ENCODE results near the gene SELE.

SELE gene

DNA sequence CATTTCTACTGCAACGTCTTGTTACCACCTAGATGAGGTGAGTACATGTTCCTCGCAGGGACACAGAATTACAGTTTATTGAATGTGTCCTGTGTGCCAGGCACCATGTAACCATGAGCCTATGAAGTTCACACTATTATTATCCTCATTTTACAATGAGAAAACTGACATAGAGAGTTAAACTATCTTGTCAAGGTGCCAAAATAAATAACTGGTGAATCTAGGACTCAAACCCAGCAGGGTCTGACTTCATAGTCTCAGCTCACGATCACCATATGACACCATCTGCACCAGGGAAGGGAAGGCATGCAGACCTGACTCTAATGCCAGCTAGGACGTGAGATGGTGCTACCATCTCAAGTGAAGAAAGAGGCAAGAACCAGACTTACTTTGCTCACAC, 2.4 kb downstream of the SELE start:
- no peaks in the 10 kb centered on the region for H3K4me1 ChIP-seq (ENCODE audit: control insufficient read depth, low read length)
- no peak overlapping the region for H3K4me2 ChIP-seq (ENCODE audit: low read length)
- no peaks in the 10 kb centered on the region for H3K79me2 ChIP-seq (ENCODE audit: control insufficient read depth, low read length)
- H3K4me3 ChIP-seq (ENCODE audit: low read length), result no peak overlapping the region
- no peaks in the 10 kb centered on the region for H4K20me1 ChIP-seq (ENCODE audit: control insufficient read depth, insufficient read depth, low read depth, low read length)
- no peak for TF ChIP-seq CTCF (IDR thresholded peaks at IDR 0.05; ENCODE audit: low read depth, low read length, poor library complexity, severe bottlenecking)
- TF ChIP-seq EZH2phosphoT487 (IDR thresholded peaks at IDR 0.05; ENCODE audit: borderline replicate concordance, low read length), result no peak
- H3F3A ChIP-seq (ENCODE audit: control insufficient read depth, insufficient read depth), result no peaks in the 10 kb centered on the region
- no peaks in the 10 kb centered on the region for H3K9me2 ChIP-seq (replicated peaks; ENCODE audit: control insufficient read depth, low read length)
- no peak overlapping the region for H3K27ac ChIP-seq (ENCODE audit: low read depth, low read length)
- H3K36me3 ChIP-seq (ENCODE audit: control insufficient read depth, low read length), result no peaks in the 10 kb centered on the region
- H3K27me3 ChIP-seq (ENCODE audit: control insufficient read depth, low read length), result peaks cover 22% of the 10 kb centered on the region; the same call in 1 of the 2 replicates
- no peaks in the 10 kb centered on the region for H3K9me3 ChIP-seq (ENCODE audit: control insufficient read depth, insufficient read depth, low read length)

- H3K4me3 ChIP-seq (ENCODE audit: low read length), result no peak overlapping the region
- H3K36me3 ChIP-seq (ENCODE audit: control insufficient read depth, low read length), result no peaks in the 10 kb centered on the region
- H3F3A ChIP-seq (ENCODE audit: control insufficient read depth, insufficient read depth), result no peaks in the 10 kb centered on the region
- H3K27ac ChIP-seq (ENCODE audit: low read depth, low read length), result no peak overlapping the region
- H3K4me2 ChIP-seq (ENCODE audit: low read length), result no peak overlapping the region
- no peak for TF ChIP-seq EZH2phosphoT487 (IDR thresholded peaks at IDR 0.05; ENCODE audit: borderline replicate concordance, low read length)
- TF ChIP-seq CTCF (IDR thresholded peaks at IDR 0.05; ENCODE audit: low read depth, low read length, poor library complexity, severe bottlenecking), result no peak
- no peaks in the 10 kb centered on the region for H3K79me2 ChIP-seq (ENCODE audit: control insufficient read depth, low read length)
- H3K4me1 ChIP-seq (ENCODE audit: control insufficient read depth, low read length), result no peaks in the 10 kb centered on the region
- H3K27me3 ChIP-seq (ENCODE audit: control insufficient read depth, low read length), result peaks cover 22% of the 10 kb centered on the region; the same call in 1 of the 2 replicates
- no peaks in the 10 kb centered on the region for H3K9me2 ChIP-seq (replicated peaks; ENCODE audit: control insufficient read depth, low read length)
- no peaks in the 10 kb centered on the region for H4K20me1 ChIP-seq (ENCODE audit: control insufficient read depth, insufficient read depth, low read depth, low read length)
- no peaks in the 10 kb centered on the region for H3K9me3 ChIP-seq (ENCODE audit: control insufficient read depth, insufficient read depth, low read length)
Measured at GRCh38 chr1:169729991-169730390, 3.9 kb downstream of the SELE start.

- no peak overlapping the region for H3K27ac ChIP-seq (ENCODE audit: low read depth, low read length)
- H3K4me3 ChIP-seq (ENCODE audit: low read length), result no peak overlapping the region
- H3F3A ChIP-seq (ENCODE audit: control insufficient read depth, insufficient read depth), result no peaks in the 10 kb centered on the region
- H3K79me2 ChIP-seq (ENCODE audit: control insufficient read depth, low read length), result no peaks in the 10 kb centered on the region
- no peak overlapping the region for H3K4me2 ChIP-seq (ENCODE audit: low read length)
- H3K4me1 ChIP-seq (ENCODE audit: control insufficient read depth, low read length), result no peaks in the 10 kb centered on the region
- H3K27me3 ChIP-seq (ENCODE audit: control insufficient read depth, low read length), result peaks cover 16% of the 10 kb centered on the region; the same call in 1 of the 2 replicates
- no peaks in the 10 kb centered on the region for H4K20me1 ChIP-seq (ENCODE audit: control insufficient read depth, insufficient read depth, low read depth, low read length)
- H3K36me3 ChIP-seq (ENCODE audit: control insufficient read depth, low read length), result no peaks in the 10 kb centered on the region
- TF ChIP-seq EZH2phosphoT487 (IDR thresholded peaks at IDR 0.05; ENCODE audit: borderline replicate concordance, low read length) (no peak), CTCF (IDR thresholded peaks at IDR 0.05; ENCODE audit: low read depth, low read length, poor library complexity, severe bottlenecking) (no peak)
- H3K9me2 ChIP-seq (replicated peaks; ENCODE audit: control insufficient read depth, low read length), result no peaks in the 10 kb centered on the region
- H3K9me3 ChIP-seq (ENCODE audit: control insufficient read depth, insufficient read depth, low read length), result no peaks in the 10 kb centered on the region
Measured at GRCh38 chr1:169727307-169727706, 6.6 kb downstream of the SELE start.

All from DOHH2 (cell line).